ENCODE measurements around the gene ZNF160. TPM values are rescaled to one million over a fixed set of nuclear protein-coding genes. Genes with fewer than 3 reads are reported as not detected.

ZNF160 gene
- total RNA-seq, 8 experiments from 2014 or later: 22.4 to 72.2 (median 36.3) TPM

GRCh38 chr19:53082929-53083328 lies 20.3 kb downstream of the ZNF160 start:
- no peaks in the 10 kb centered on the region for H3K4me1 ChIP-seq (replicated peaks in 1 of 2)
- H3K27ac ChIP-seq: no peak overlapping the region
- no peak overlapping the region for H3K4me3 ChIP-seq
- in situ Hi-C loops (cut with MboI; ENCODE audit: low pct_unique_long_range_greater_than_20kb in 2 of 9, low sequenced_read_pairs in 9 of 9, unreplicated experiment in 9 of 9): no loop called here
- 80 to 100% (median 100%) methylated on average over 1 to 3 of the region's 3 CpGs; no CpG with 5 or more reads in 5 of the 10 experiments for WGBS, 10 experiments
- ATAC-seq (replicated peaks in 6 of 8): no peak

GRCh38 chr19:53079313-53079924 lies 23.8 kb downstream of the ZNF160 start:
- in situ Hi-C loops (cut with MboI; ENCODE audit: low pct_unique_long_range_greater_than_20kb in 2 of 9, low sequenced_read_pairs in 9 of 9, unreplicated experiment in 9 of 9): no loop called here
- no peak for ATAC-seq (replicated peaks in 6 of 8)
- no peak overlapping the region for H3K27ac ChIP-seq
- no peaks in the 10 kb centered on the region for H3K4me1 ChIP-seq (replicated peaks in 1 of 2)
- no peak overlapping the region for H3K4me3 ChIP-seq
- WGBS, 10 experiments: 46 to 100% (median 78%) methylated on average over 3 to 8 of the region's 8 CpGs

GRCh38 chr19:53078668-53079067 lies 24.6 kb downstream of the ZNF160 start:
- no peak overlapping the region for H3K27ac ChIP-seq
- H3K4me1 ChIP-seq (replicated peaks in 1 of 2): no peaks in the 10 kb centered on the region
- ATAC-seq (replicated peaks in 6 of 8): no peak
- 71 to 100% (median 100%) methylated on average over 1 of the region's 1 CpG for WGBS, 10 experiments
- H3K4me3 ChIP-seq: no peak overlapping the region
- in situ Hi-C loops (cut with MboI; ENCODE audit: low pct_unique_long_range_greater_than_20kb in 2 of 9, low sequenced_read_pairs in 9 of 9, unreplicated experiment in 9 of 9): no loop called here

- 0 to 80% (median 47%) methylated on average over 1 to 10 of the region's 10 CpGs; no CpG with 5 or more reads in 3 of the 10 experiments for WGBS, 10 experiments
- ATAC-seq (replicated peaks in 6 of 8): peak in 2 of 8 experiments; percentile 57 to 68
- Histone ChIP-seq H3K4me3 (no peak overlapping the region), H3K4me1 (replicated peaks in 1 of 2) (no peaks in the 10 kb centered on the region), H3K27ac (no peak overlapping the region)
- in situ Hi-C loops (cut with MboI; ENCODE audit: low pct_unique_long_range_greater_than_20kb in 2 of 9, low sequenced_read_pairs in 9 of 9, unreplicated experiment in 9 of 9): no loop called here
Measured at GRCh38 chr19:53076984-53077383, 26.2 kb downstream of the ZNF160 start.

- 98 to 100% (median 100%) methylated on average over 3 to 5 of the region's 5 CpGs; no CpG with 5 or more reads in 5 of the 10 experiments for WGBS, 10 experiments
- Histone ChIP-seq H3K4me3 (no peak overlapping the region), H3K4me1 (replicated peaks in 1 of 2) (no peaks in the 10 kb centered on the region), H3K27ac (no peak overlapping the region)
- in situ Hi-C loops (cut with MboI; ENCODE audit: low pct_unique_long_range_greater_than_20kb in 2 of 9, low sequenced_read_pairs in 9 of 9, unreplicated experiment in 9 of 9): no loop called here
- no peak for ATAC-seq (replicated peaks in 6 of 8)
Measured at GRCh38 chr19:53068834-53069233, 34.4 kb downstream of the ZNF160 start.

GRCh38 chr19:53068199-53068598 lies 35.0 kb downstream of the ZNF160 start:
- Histone ChIP-seq H3K27ac (no peak overlapping the region), H3K4me3 (no peak overlapping the region), H3K4me1 (replicated peaks in 1 of 2) (no peaks in the 10 kb centered on the region)
- WGBS, 10 experiments: 87 to 100% (median 96%) methylated on average over 1 to 4 of the region's 4 CpGs; no CpG with 5 or more reads in 3 of the 10 experiments
- in situ Hi-C loops (cut with MboI; ENCODE audit: low pct_unique_long_range_greater_than_20kb in 2 of 9, low sequenced_read_pairs in 9 of 9, unreplicated experiment in 9 of 9): no loop called here
- no peak for ATAC-seq (replicated peaks in 6 of 8)

GRCh38 chr19:53057904-53058580 lies 45.2 kb downstream of the ZNF160 start:
- Histone ChIP-seq H3K4me1 (replicated peaks in 1 of 2) (peaks cover 0 to 3% of the 10 kb centered on the region in 2 donors), H3K27ac (no peak overlapping the region), H3K4me3 (peak overlapping the region; percentile 25 to 41 (median 38))
- ATAC-seq (replicated peaks in 6 of 8): peak in 7 of 8 experiments; percentile 36 to 93 (median 72)
- WGBS, 10 experiments: 0% methylated on average over 3 of the region's 59 CpGs; no CpG with 5 or more reads in 9 of the 10 experiments
- in situ Hi-C loops (cut with MboI; ENCODE audit: low pct_unique_long_range_greater_than_20kb in 2 of 9, low sequenced_read_pairs in 9 of 9, unreplicated experiment in 9 of 9): no loop called here

- WGBS, 10 experiments: 33 to 80% (median 37%) methylated on average over 1 to 2 of the region's 2 CpGs; no CpG with 5 or more reads in 6 of the 10 experiments
Measured at GRCh38 chr19:53055117-53055516, 48.1 kb downstream of the ZNF160 start.

GRCh38 chr19:53047379-53047778 lies 55.8 kb downstream of the ZNF160 start:
- Histone ChIP-seq H3K4me1 (replicated peaks in 1 of 2) (no peaks in the 10 kb centered on the region), H3K4me3 (no peak overlapping the region), H3K27ac (no peak overlapping the region)
- ATAC-seq (replicated peaks in 6 of 8): no peak
- in situ Hi-C loops (cut with MboI; ENCODE audit: low pct_unique_long_range_greater_than_20kb in 2 of 9, low sequenced_read_pairs in 9 of 9, unreplicated experiment in 9 of 9): no loop called here
- 46 to 80% (median 62%) methylated on average over 2 of the region's 2 CpGs; no CpG with 5 or more reads in 5 of the 10 experiments for WGBS, 10 experiments

More at GRCh38 chr19:53055117-53055516, 48.1 kb downstream of the ZNF160 start:
- in situ Hi-C loops (cut with MboI; ENCODE audit: low pct_unique_long_range_greater_than_20kb in 2 of 9, low sequenced_read_pairs in 9 of 9, unreplicated experiment in 9 of 9): no loop called here
- no peak overlapping the region for H3K4me3 ChIP-seq
- H3K4me1 ChIP-seq (replicated peaks in 1 of 2): peaks cover 0 to 3% of the 10 kb centered on the region in 2 donors
- no peak overlapping the region for H3K27ac ChIP-seq
- ATAC-seq (replicated peaks in 6 of 8): peak in 4 of 8 experiments; percentile 15 to 67 (median 46)

GRCh38 chr19:53045536-53045935 lies 57.7 kb downstream of the ZNF160 start:
- Histone ChIP-seq H3K4me3 (no peak overlapping the region), H3K27ac (no peak overlapping the region), H3K4me1 (replicated peaks in 1 of 2) (no peaks in the 10 kb centered on the region)
- WGBS, 10 experiments: 0 to 92% (median 66%) methylated on average over 1 to 11 of the region's 16 CpGs; no CpG with 5 or more reads in 4 of the 10 experiments
- no peak for ATAC-seq (replicated peaks in 6 of 8)
- in situ Hi-C loops (cut with MboI; ENCODE audit: low pct_unique_long_range_greater_than_20kb in 2 of 9, low sequenced_read_pairs in 9 of 9, unreplicated experiment in 9 of 9): no loop called here

GRCh38 chr19:53041366-53041765 lies 61.9 kb downstream of the ZNF160 start:
- no peak for ATAC-seq (replicated peaks in 6 of 8)
- in situ Hi-C loops (cut with MboI; ENCODE audit: low pct_unique_long_range_greater_than_20kb in 2 of 9, low sequenced_read_pairs in 9 of 9, unreplicated experiment in 9 of 9): no loop called here
- Histone ChIP-seq H3K4me3 (no peak overlapping the region), H3K27ac (no peak overlapping the region), H3K4me1 (replicated peaks in 1 of 2) (peaks cover 0 to 5% of the 10 kb centered on the region in 2 donors)
- WGBS, 10 experiments: 40 to 88% (median 80%) methylated on average over 1 of the region's 1 CpG; no CpG with 5 or more reads in 5 of the 10 experiments

GRCh38 chr19:53037101-53038097 lies 65.8 kb downstream of the ZNF160 start:
- Histone ChIP-seq H3K27ac (no peak overlapping the region), H3K4me1 (replicated peaks in 1 of 2) (peaks cover 0 to 5% of the 10 kb centered on the region in 2 donors), H3K4me3 (peak overlapping the region; percentile 35 to 55 (median 54))
- 5 to 71% (median 27%) methylated on average over 1 to 18 of the region's 52 CpGs; no CpG with 5 or more reads in 2 of the 10 experiments for WGBS, 10 experiments
- in situ Hi-C loops (cut with MboI; ENCODE audit: low pct_unique_long_range_greater_than_20kb in 2 of 9, low sequenced_read_pairs in 9 of 9, unreplicated experiment in 9 of 9): no loop called here
- ATAC-seq (replicated peaks in 6 of 8): peak in 7 of 8 experiments; percentile 66 to 99 (median 91)

Data from motor neuron (in vitro differentiated cells).